Vagina (tissue), 2 donors: ENCODE measurements around the gene MAPRE3. TPM values are rescaled to one million over a fixed set of nuclear protein-coding genes. Genes with fewer than 3 reads are reported as not detected.

Experiments
- DNase-seq, 2 donors: peaks; one replicate each; pipeline ENCODE4 v3.0.0-alpha.2; 2017; ENCODE audit errors: extremely low spot score in 2 of 2
- H3K27ac ChIP-seq: fragments of 200-600 bp; sonication (generic); one replicate; pipeline ENCODE4 v1.5.1; 2019
- H3K27me3 ChIP-seq: fragments of 200-600 bp; sonication (generic); one replicate; pipeline ENCODE4 v1.5.1; 2019
- H3K36me3 ChIP-seq, 2 donors: fragments of 200-600 bp; sonication (generic); one replicate each; pipeline ENCODE4 v1.5.1; 2017 to 2019
- H3K4me1 ChIP-seq: fragments of 200-600 bp; sonication (generic); one replicate; pipeline ENCODE4 v1.5.1; 2019
- H3K4me3 ChIP-seq, 2 donors: fragments of 200-600 bp; sonication (generic); 1 replicate in 1 of 2; 2 replicates in 1 of 2; pipeline ENCODE4 v1.5.1; 2016 to 2019
- H3K9me3 ChIP-seq: fragments of 200-600 bp; sonication (generic); one replicate; pipeline ENCODE4 v1.5.1; 2019
- CTCF ChIP-seq, 3 experiments: fragments of 450-650 bp in 2 of 3; fragments of 200-600 bp in 1 of 3; sonication (generic) in 1 of 3; IDR thresholded peaks; one replicate each; pipeline ENCODE4 v1.5.1; 2017 to 2019; ENCODE audit warnings: antibody characterized with exemption in 3 of 3, mild to moderate bottlenecking in 2 of 3, moderate library complexity in 2 of 3
- POLR2A ChIP-seq, 2 donors: fragments of 450-650 bp; IDR thresholded peaks; one replicate each; pipeline ENCODE4 v1.6.1; 2017; ENCODE audit warnings: antibody characterized with exemption in 2 of 2, mild to moderate bottlenecking in 2 of 2, moderate library complexity in 2 of 2
- POLR2AphosphoS5 ChIP-seq, 2 donors: sonication (generic); formaldehyde crosslinking; IDR thresholded peaks; one replicate each; pipeline ENCODE4 v1.9.0; 2017; ENCODE audit warnings: antibody characterized with exemption in 2 of 2, mild to moderate bottlenecking in 2 of 2, low read depth in 1 of 2; ENCODE audit not compliant: insufficient read depth in 1 of 2
- intact Hi-C: fragments of 100-400 bp; cut with DNase I; formaldehyde crosslinking; loops from one replicate; pipeline ENCODE4 v1.15.1; 2023
- total RNA-seq: library from RNA; depleted of rRNA; stranded (reverse); fragments of >200 nt; gene quantifications from one replicate; pipeline ENCODE4 v1.2.3, GENCODE V29; 2016

Gene MAPRE3
- total RNA-seq, 1 donor from 2014 or later = 20.6 TPM

- no peaks in the 10 kb centered on the region for H3K27me3 ChIP-seq
- no peaks in the 10 kb centered on the region for H3K9me3 ChIP-seq
- no peaks in the 10 kb centered on the region for H3K36me3 ChIP-seq
- H3K4me1 ChIP-seq = no peaks in the 10 kb centered on the region
- H3K4me3 ChIP-seq = no peak overlapping the region
- H3K27ac ChIP-seq = no peak overlapping the region
- intact Hi-C loops = no loop called here
- no peak for TF ChIP-seq POLR2AphosphoS5 (IDR thresholded peaks at IDR 0.05; ENCODE audit: insufficient read depth in 1 of 2, low read depth in 1 of 2)
- TF ChIP-seq POLR2A (IDR thresholded peaks at IDR 0.05) = no peak
- no peak for TF ChIP-seq CTCF (IDR thresholded peaks at IDR 0.05)
- DNase-seq = no peak
Observed at GRCh38 chr2:26934985-26935384, 35.5 kb upstream of the MAPRE3 start.

DNA sequence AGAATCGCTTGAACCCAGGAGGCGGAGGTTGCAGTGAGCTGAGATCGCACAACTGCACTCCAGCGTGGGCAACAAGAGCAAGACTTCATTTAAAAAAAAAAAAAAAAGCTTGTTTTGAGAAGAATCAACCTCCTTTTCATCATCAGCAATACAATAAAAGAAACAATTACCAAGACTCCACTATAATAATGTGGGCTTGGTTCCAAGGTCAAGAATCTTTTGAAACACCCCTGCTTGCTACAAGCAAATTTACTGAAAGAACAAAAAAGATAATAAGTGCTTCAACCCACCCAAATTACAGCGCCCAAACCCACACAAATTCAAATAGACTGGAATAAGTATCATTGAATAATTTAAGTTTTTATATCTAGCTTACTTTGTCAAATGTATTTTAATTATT lies 33.6 kb upstream of the MAPRE3 start:
- no peak for DNase-seq
- H3K4me3 ChIP-seq = no peak overlapping the region
- H3K27ac ChIP-seq = no peak overlapping the region
- TF ChIP-seq CTCF (IDR thresholded peaks at IDR 0.05) (no peak), POLR2A (IDR thresholded peaks at IDR 0.05) (no peak), POLR2AphosphoS5 (IDR thresholded peaks at IDR 0.05; ENCODE audit: insufficient read depth in 1 of 2, low read depth in 1 of 2) (no peak)
- intact Hi-C loops = no loop called here
- H3K27me3 ChIP-seq = no peaks in the 10 kb centered on the region
- H3K9me3 ChIP-seq = no peaks in the 10 kb centered on the region
- H3K4me1 ChIP-seq = no peaks in the 10 kb centered on the region
- no peaks in the 10 kb centered on the region for H3K36me3 ChIP-seq

DNA sequence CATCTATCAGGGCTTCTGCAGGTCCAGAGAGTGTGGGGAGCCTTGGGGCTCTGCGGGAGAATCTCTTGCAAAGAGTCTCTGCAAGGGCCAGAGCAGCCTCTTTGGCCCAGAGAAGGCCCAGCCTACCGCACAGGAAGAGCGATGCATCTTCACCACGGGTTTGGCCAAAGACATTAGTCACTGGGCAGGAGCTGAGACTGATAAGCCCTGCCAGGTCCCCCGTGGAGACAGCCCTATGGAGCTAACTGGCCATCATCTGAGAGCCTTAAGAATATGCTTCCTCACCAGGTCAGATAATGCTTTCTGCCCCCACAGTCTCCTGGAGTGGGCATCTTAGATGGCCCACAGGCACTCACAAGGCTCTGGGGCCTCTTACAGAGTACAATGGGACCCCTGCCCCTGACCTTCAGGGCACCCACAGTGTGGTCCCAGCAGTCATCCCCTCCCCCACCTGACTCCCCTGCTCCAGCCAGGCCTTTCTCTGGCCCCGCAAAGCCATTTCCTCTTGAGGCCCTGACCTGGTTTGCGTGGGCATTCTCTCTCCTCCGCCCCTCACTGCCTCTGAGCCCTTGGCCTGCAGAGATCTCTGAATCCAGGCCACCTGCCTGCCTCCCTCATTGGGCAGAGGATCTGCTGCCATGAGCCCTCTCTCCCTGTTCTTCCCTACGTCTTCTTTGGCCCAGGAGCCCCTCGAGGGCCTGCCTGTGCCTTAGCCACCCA lies 31.9 kb upstream of the MAPRE3 start:
- no peak for TF ChIP-seq POLR2AphosphoS5 (IDR thresholded peaks at IDR 0.05; ENCODE audit: insufficient read depth in 1 of 2, low read depth in 1 of 2)
- Histone ChIP-seq H3K36me3 (no peaks in the 10 kb centered on the region), H3K4me3 (no peak overlapping the region), H3K27ac (no peak overlapping the region), H3K27me3 (no peaks in the 10 kb centered on the region), H3K9me3 (no peaks in the 10 kb centered on the region), H3K4me1 (no peaks in the 10 kb centered on the region)
- intact Hi-C loops = no loop called here
- no peak for DNase-seq

- no peaks in the 10 kb centered on the region for H3K27me3 ChIP-seq
- intact Hi-C loops = loop anchor here (5.0 kb wide), 1 partner anchor 93 kb away; the partner anchor contains the start of gene DPYSL5
- no peak overlapping the region for H3K27ac ChIP-seq
- H3K9me3 ChIP-seq = no peaks in the 10 kb centered on the region
- no peak for TF ChIP-seq POLR2AphosphoS5 (IDR thresholded peaks at IDR 0.05; ENCODE audit: insufficient read depth in 1 of 2, low read depth in 1 of 2)
- TF ChIP-seq POLR2A (IDR thresholded peaks at IDR 0.05) = no peak
- TF ChIP-seq CTCF (IDR thresholded peaks at IDR 0.05) = no peak
- no peaks in the 10 kb centered on the region for H3K4me1 ChIP-seq
- no peaks in the 10 kb centered on the region for H3K36me3 ChIP-seq
- no peak for DNase-seq
- no peak overlapping the region for H3K4me3 ChIP-seq
Observed at GRCh38 chr2:26940001-26940400, 30.4 kb upstream of the MAPRE3 start.

DNA sequence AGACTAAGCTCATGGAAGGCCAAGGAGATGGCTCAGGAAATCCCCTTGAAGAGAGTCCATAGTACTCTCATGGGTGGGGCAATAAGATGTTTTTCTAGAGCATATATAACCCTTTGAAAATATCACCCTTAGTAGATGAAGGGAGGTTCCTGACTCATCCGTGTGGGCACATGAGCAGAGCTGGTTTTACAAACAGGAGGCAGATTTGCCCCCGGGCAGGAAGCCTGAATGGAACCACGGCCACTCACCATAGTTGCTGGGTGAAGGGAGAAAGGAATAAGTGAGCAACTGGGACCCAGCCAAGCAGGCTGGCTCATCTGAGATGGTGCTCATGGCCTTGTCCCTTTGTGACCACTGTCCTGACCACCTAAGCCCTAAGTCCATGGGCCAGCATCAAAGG lies 29.0 kb upstream of the MAPRE3 start:
- intact Hi-C loops = loop anchor here (5.0 kb wide), 1 partner anchor 94 kb away; the partner anchor contains the start of gene DPYSL5
- DNase-seq = no peak
- H3K27me3 ChIP-seq = no peaks in the 10 kb centered on the region

More for the DNA sequence above, 29.0 kb upstream of the MAPRE3 start:
- H3K27ac ChIP-seq = no peak overlapping the region
- H3K36me3 ChIP-seq = no peaks in the 10 kb centered on the region
- TF ChIP-seq POLR2A (IDR thresholded peaks at IDR 0.05) (no peak), POLR2AphosphoS5 (IDR thresholded peaks at IDR 0.05; ENCODE audit: insufficient read depth in 1 of 2, low read depth in 1 of 2) (no peak), CTCF (IDR thresholded peaks at IDR 0.05) (no peak)
- no peaks in the 10 kb centered on the region for H3K4me1 ChIP-seq
- no peak overlapping the region for H3K4me3 ChIP-seq
- H3K9me3 ChIP-seq = no peaks in the 10 kb centered on the region
